GOT3 (cell line): ENCODE measurements around the gene SLC44A1.

Source experiments
- DNase-seq: peaks from one replicate; lab custom pipeline; 2025; ENCODE audit warnings: mixed read lengths; lab: John Stamatoyannopoulos, UW

Gene SLC44A1

GRCh38 chr9:105338308-105338707, 93.9 kb downstream of the SLC44A1 start:
- no peak for DNase-seq

- no peak for DNase-seq
Measured at GRCh38 chr9:105339849-105340248, 95.4 kb downstream of the SLC44A1 start.

- no peak for DNase-seq
Measured at GRCh38 chr9:105341434-105342146, 97.1 kb downstream of the SLC44A1 start.

- DNase-seq = no peak
Measured at GRCh38 chr9:105342147-105342505, 97.7 kb downstream of the SLC44A1 start.

- DNase-seq = no peak
Measured at GRCh38 chr9:105344283-105344682, 99.8 kb downstream of the SLC44A1 start.

- no peak for DNase-seq
Measured at GRCh38 chr9:105345626-105346025, 101.2 kb downstream of the SLC44A1 start.

GRCh38 chr9:105346273-105346672, 101.8 kb downstream of the SLC44A1 start:
- DNase-seq = no peak

GRCh38 chr9:105354448-105354847, 110.0 kb downstream of the SLC44A1 start:
- no peak for DNase-seq

- DNase-seq = no peak
Measured at GRCh38 chr9:105355781-105356180, 111.3 kb downstream of the SLC44A1 start.

GRCh38 chr9:105357937-105358336, 113.5 kb downstream of the SLC44A1 start:
- no peak for DNase-seq

GRCh38 chr9:105359892-105360291, 115.4 kb downstream of the SLC44A1 start:
- DNase-seq = no peak

- no peak for DNase-seq
Measured at GRCh38 chr9:105360344-105360743, 115.9 kb downstream of the SLC44A1 start.

GRCh38 chr9:105361873-105362272, 117.4 kb downstream of the SLC44A1 start:
- no peak for DNase-seq

GRCh38 chr9:105362470-105362869, 118.0 kb downstream of the SLC44A1 start:
- DNase-seq = no peak

- no peak for DNase-seq
Measured at GRCh38 chr9:105363837-105364236, 119.4 kb downstream of the SLC44A1 start.

- no peak for DNase-seq
Measured at GRCh38 chr9:105369911-105370310, 125.5 kb downstream of the SLC44A1 start.

GRCh38 chr9:105373723-105374122, 129.3 kb downstream of the SLC44A1 start:
- DNase-seq = no peak

GRCh38 chr9:105375323-105375722, 130.9 kb downstream of the SLC44A1 start:
- no peak for DNase-seq

GRCh38 chr9:105376893-105377292, 132.4 kb downstream of the SLC44A1 start:
- DNase-seq = no peak

GRCh38 chr9:105385381-105385985, 141.0 kb downstream of the SLC44A1 start:
- no peak for DNase-seq

- no peak for DNase-seq
Measured at GRCh38 chr9:105389796-105390195, 145.3 kb downstream of the SLC44A1 start.

GRCh38 chr9:105390871-105391270, 146.4 kb downstream of the SLC44A1 start:
- DNase-seq = no peak

- DNase-seq = no peak
Measured at GRCh38 chr9:105391288-105391687, 146.8 kb downstream of the SLC44A1 start.

GRCh38 chr9:105392531-105392930, 148.1 kb downstream of the SLC44A1 start:
- DNase-seq = no peak
